ENCODE results near the gene NAP1L4.

NAP1L4 gene

DNA sequence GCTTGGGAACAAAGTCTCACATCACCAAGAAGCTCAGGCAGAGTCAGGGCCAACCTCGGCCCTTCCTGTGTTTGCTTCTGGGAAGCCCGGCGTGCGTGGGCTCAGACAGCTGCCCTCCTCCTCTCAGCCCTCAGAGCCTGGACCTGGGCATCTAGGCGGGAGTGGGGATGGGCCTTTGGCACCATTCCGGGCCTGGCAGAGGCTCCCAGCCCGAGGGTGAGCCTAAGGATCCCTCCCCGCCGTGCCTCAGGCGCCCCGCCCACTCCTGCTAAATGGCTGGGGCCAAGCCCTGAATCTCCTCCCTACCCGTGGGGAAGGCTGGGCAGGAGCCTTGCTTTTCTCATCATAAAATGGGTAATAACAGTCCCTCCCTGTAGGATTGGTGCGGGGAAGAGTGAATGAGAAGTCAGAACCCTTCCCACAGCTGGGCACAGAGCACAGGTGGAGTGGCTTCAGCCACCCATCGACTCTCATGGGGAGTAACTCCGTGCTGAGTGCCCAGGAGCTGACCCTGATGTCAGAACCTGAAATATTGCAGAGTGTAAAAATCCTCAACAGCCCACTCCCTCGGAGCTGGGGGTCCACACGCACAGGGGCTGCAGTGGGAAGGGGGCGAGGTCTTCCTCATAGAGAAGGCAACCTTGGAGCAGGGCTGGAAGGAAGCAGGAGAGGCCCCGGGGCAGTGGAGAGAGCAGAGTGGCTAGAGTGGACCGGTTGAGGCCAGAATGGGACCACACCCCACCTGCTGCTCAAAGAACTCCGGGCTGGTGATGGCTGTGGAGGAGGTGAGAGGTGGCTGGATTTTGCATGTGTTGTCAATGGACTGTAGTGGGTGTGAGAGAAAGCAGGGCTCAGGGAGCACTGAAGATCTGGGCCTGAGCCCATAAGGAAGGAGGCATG is 87.7 kb downstream of the NAP1L4 start:
- TF ChIP-seq, protein P1, sequence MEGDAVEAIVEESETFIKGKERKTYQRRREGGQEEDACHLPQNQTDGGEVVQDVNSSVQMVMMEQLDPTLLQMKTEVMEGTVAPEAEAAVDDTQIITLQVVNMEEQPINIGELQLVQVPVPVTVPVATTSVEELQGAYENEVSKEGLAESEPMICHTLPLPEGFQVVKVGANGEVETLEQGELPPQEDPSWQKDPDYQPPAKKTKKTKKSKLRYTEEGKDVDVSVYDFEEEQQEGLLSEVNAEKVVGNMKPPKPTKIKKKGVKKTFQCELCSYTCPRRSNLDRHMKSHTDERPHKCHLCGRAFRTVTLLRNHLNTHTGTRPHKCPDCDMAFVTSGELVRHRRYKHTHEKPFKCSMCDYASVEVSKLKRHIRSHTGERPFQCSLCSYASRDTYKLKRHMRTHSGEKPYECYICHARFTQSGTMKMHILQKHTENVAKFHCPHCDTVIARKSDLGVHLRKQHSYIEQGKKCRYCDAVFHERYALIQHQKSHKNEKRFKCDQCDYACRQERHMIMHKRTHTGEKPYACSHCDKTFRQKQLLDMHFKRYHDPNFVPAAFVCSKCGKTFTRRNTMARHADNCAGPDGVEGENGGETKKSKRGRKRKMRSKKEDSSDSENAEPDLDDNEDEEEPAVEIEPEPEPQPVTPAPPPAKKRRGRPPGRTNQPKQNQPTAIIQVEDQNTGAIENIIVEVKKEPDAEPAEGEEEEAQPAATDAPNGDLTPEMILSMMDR (IDR thresholded peaks at IDR 0.05; ENCODE audit: borderline replicate concordance, insufficient read depth, low read depth, low read length): no peak
- H3K4me3 ChIP-seq (ENCODE audit: low read depth, low read length): no peak overlapping the region

DNA sequence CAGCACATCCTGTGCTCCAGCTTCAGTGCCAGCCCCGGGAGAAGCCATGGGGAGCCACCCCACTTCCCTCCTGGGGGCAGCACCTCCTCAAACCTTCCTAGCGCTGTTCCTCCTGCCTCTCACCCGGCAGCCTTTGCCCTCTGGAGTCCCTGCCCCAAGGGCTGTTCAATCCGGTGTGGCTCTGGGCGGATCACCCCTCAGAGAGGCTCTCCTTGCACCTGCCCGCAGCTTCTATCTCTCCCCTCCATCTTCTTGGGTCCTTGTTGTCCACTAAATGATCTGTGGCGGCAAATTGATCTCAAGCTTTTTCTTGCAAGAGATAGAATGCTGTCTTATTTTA is 88.5 kb downstream of the NAP1L4 start:
- TF ChIP-seq, protein P1 (IDR thresholded peaks at IDR 0.05; ENCODE audit: borderline replicate concordance, insufficient read depth, low read depth, low read length): no peak
- no peak overlapping the region for H3K4me3 ChIP-seq (ENCODE audit: low read depth, low read length)

- peak overlapping the region; percentile 60 for H3K4me3 ChIP-seq (ENCODE audit: low read depth, low read length)
- TF ChIP-seq, protein P1 (IDR thresholded peaks at IDR 0.05; ENCODE audit: borderline replicate concordance, insufficient read depth, low read depth, low read length): 0 out of 2 replicates have a peak, but pooled peaks have one; percentile 2
These were observed 89.1 kb downstream of the NAP1L4 start for GRCh38 chr11:2902784-2903671.

GRCh38 chr11:2901854-2902783 is 90.0 kb downstream of the NAP1L4 start:
- TF ChIP-seq, protein P1 (IDR thresholded peaks at IDR 0.05; ENCODE audit: borderline replicate concordance, insufficient read depth, low read depth, low read length): no peak
- H3K4me3 ChIP-seq (ENCODE audit: low read depth, low read length): peak overlapping the region; percentile 60

- TF ChIP-seq, protein P1 (IDR thresholded peaks at IDR 0.05; ENCODE audit: borderline replicate concordance, insufficient read depth, low read depth, low read length): no peak
- H3K4me3 ChIP-seq (ENCODE audit: low read depth, low read length): peak overlapping the region; percentile 60
These were observed 90.8 kb downstream of the NAP1L4 start for GRCh38 chr11:2901196-2901796.
